ENCODE measurements around the gene MCOLN1. TPM values are rescaled to one million over a fixed set of nuclear protein-coding genes. Genes with fewer than 3 reads are reported as not detected.

Gene MCOLN1
- polyA plus RNA-seq, 1 of the 3 experiments (the other 2 are of a cell fraction) = 28.4 TPM

- Histone ChIP-seq H3K4me2 (no peak overlapping the region), H3K79me2 (ENCODE audit: insufficient read depth) (no peaks in the 10 kb centered on the region), H3K4me1 (ENCODE audit: control insufficient read depth in 1 of 2, insufficient read depth in 2 of 2, low read depth in 1 of 2, low read length in 1 of 2) (no peaks in the 10 kb centered on the region; a peak in 1 of 4 replicates), H2AFZ (ENCODE audit: low read depth) (no peak overlapping the region), H3K36me3 (replicated peaks in 1 of 2; ENCODE audit: control insufficient read depth in 1 of 2, insufficient read depth in 2 of 2, low read length in 1 of 2) (peaks cover 33 to 48% of the 10 kb centered on the region in 2 experiments), H3K9ac (no peak overlapping the region), H3K9me2 (no peaks in the 10 kb centered on the region), H4K20me1 (ENCODE audit: insufficient read depth) (no peaks in the 10 kb centered on the region), H3K4me3 (ENCODE audit: low read depth in 2 of 2, low read length in 1 of 2) (no peak overlapping the region), H3F3A (replicated peaks; ENCODE audit: insufficient read depth) (no peaks in the 10 kb centered on the region), H3K9me3 (no peaks in the 10 kb centered on the region), H3K27me3 (ENCODE audit: insufficient read depth) (no peaks in the 10 kb centered on the region), H3K27ac (ENCODE audit: low read depth in 2 of 2, low read length in 1 of 2) (no peak overlapping the region)
- ChIA-PET CTCF (interaction anchor here (1.4 to 4.1 kb wide), 3 partner anchors 12 to 203 kb away, joined by 3 to 28 read pairs (median 5); partner anchors contain the start of gene TRAPPC5), POLR2A (no interaction called here)
- TF ChIP-seq IRF3 (IDR thresholded peaks at IDR 0.05; ENCODE audit: low read depth, low read length) (no peak), FOSL2 (IDR thresholded peaks at IDR 0.05; ENCODE audit: borderline replicate concordance, low read depth) (no peak), USF1 (IDR thresholded peaks at IDR 0.05; ENCODE audit: borderline replicate concordance, low read depth) (no peak), TEAD4 (IDR thresholded peaks at IDR 0.05; ENCODE audit: borderline replicate concordance, insufficient read depth) (no peak), REST (IDR thresholded peaks at IDR 0.05; ENCODE audit: low read depth, low read length) (no peak), RXRA (IDR thresholded peaks at IDR 0.05; ENCODE audit: borderline replicate concordance, low read depth) (no peak), CHD2 (IDR thresholded peaks at IDR 0.05; ENCODE audit: low read length, partially characterized antibody) (no peak), NFIC (IDR thresholded peaks at IDR 0.05; ENCODE audit: borderline replicate concordance) (no peak), ELF1 (IDR thresholded peaks at IDR 0.05) (no peak), PBX3 (IDR thresholded peaks at IDR 0.05) (no peak), EP300 (IDR thresholded peaks at IDR 0.05; ENCODE audit: borderline replicate concordance in 1 of 2, low read depth in 1 of 2, low read length in 1 of 2) (no peak), RFX5 (IDR thresholded peaks at IDR 0.05; ENCODE audit: low read length) (no peak), TAF1 (IDR thresholded peaks at IDR 0.05; ENCODE audit: borderline replicate concordance, low read depth, low read length) (no peak), SMC3 (IDR thresholded peaks at IDR 0.05; ENCODE audit: low read depth, low read length) (no peak), ZBTB33 (IDR thresholded peaks at IDR 0.05; ENCODE audit: borderline replicate concordance, low read depth) (no peak), RCOR1 (IDR thresholded peaks at IDR 0.05; ENCODE audit: low read length) (no peak), RAD21 (IDR thresholded peaks at IDR 0.05; ENCODE audit: low read length) (no peak)
- over 99% methylated on average over 32 of the region's 54 CpGs for WGBS (ENCODE audit: low lambda C conversion rate)
- no peak for DNase-seq
These were observed 34.4 kb downstream of the MCOLN1 start for GRCh38 chr19:7556696-7557315.

All from SK-N-SH (cell line).